Measurements from ENCODE around the gene GRIA4. TPM values are rescaled to one million over a fixed set of nuclear protein-coding genes. Genes with fewer than 3 reads are reported as not detected.

The GRIA4 gene
- total RNA-seq, 1 donor from 2014 or later, result 13.6 TPM

- TF ChIP-seq CTCF (IDR thresholded peaks at IDR 0.05; ENCODE audit: partially characterized antibody, unreplicated experiment), result no peak
- H3K4me3 Mint-ChIP-seq (ENCODE audit: unreplicated experiment), result peak overlapping the region; percentile 75
- DNase-seq, result no peak
- peaks cover 3% of the 10 kb centered on the region for H3K4me1 Mint-ChIP-seq (ENCODE audit: low read depth, unreplicated experiment)
- H3K9me3 Mint-ChIP-seq (ENCODE audit: unreplicated experiment), result peaks cover 8% of the 10 kb centered on the region
- no peaks in the 10 kb centered on the region for H3K36me3 Mint-ChIP-seq (ENCODE audit: unreplicated experiment)
- H3K27me3 Mint-ChIP-seq (ENCODE audit: unreplicated experiment), result peaks cover 5% of the 10 kb centered on the region
- peak overlapping the region; percentile 62 for H3K27ac Mint-ChIP-seq (ENCODE audit: unreplicated experiment)
Measured at GRCh38 chr11:105612771-105613170, 2.9 kb downstream of the GRIA4 start.

- no peak for TF ChIP-seq CTCF (IDR thresholded peaks at IDR 0.05; ENCODE audit: partially characterized antibody, unreplicated experiment)
- Mint-ChIP-seq H3K36me3 (ENCODE audit: unreplicated experiment) (no peaks in the 10 kb centered on the region), H3K4me1 (ENCODE audit: low read depth, unreplicated experiment) (peaks cover 3% of the 10 kb centered on the region), H3K4me3 (ENCODE audit: unreplicated experiment) (peak overlapping the region; percentile 75), H3K27me3 (ENCODE audit: unreplicated experiment) (peaks cover 5% of the 10 kb centered on the region), H3K27ac (ENCODE audit: unreplicated experiment) (peak overlapping the region; percentile 62), H3K9me3 (ENCODE audit: unreplicated experiment) (peaks cover 8% of the 10 kb centered on the region)
- DNase-seq, result no peak
Measured at GRCh38 chr11:105613183-105613582, 3.3 kb downstream of the GRIA4 start.

- Mint-ChIP-seq H3K4me3 (ENCODE audit: unreplicated experiment) (no peak overlapping the region), H3K27me3 (ENCODE audit: unreplicated experiment) (no peaks in the 10 kb centered on the region), H3K9me3 (ENCODE audit: unreplicated experiment) (peaks cover 1% of the 10 kb centered on the region), H3K4me1 (ENCODE audit: low read depth, unreplicated experiment) (no peaks in the 10 kb centered on the region), H3K36me3 (ENCODE audit: unreplicated experiment) (no peaks in the 10 kb centered on the region), H3K27ac (ENCODE audit: unreplicated experiment) (no peak overlapping the region)
- TF ChIP-seq CTCF (IDR thresholded peaks at IDR 0.05; ENCODE audit: partially characterized antibody, unreplicated experiment), result no peak
- DNase-seq, result no peak
Measured at GRCh38 chr11:105618343-105618955, 8.6 kb downstream of the GRIA4 start.

GRCh38 chr11:105619556-105619955 lies 9.7 kb downstream of the GRIA4 start:
- Mint-ChIP-seq H3K27me3 (ENCODE audit: unreplicated experiment) (no peaks in the 10 kb centered on the region), H3K9me3 (ENCODE audit: unreplicated experiment) (peaks cover 1% of the 10 kb centered on the region), H3K4me3 (ENCODE audit: unreplicated experiment) (no peak overlapping the region), H3K27ac (ENCODE audit: unreplicated experiment) (no peak overlapping the region), H3K4me1 (ENCODE audit: low read depth, unreplicated experiment) (no peaks in the 10 kb centered on the region), H3K36me3 (ENCODE audit: unreplicated experiment) (no peaks in the 10 kb centered on the region)
- no peak for DNase-seq
- TF ChIP-seq CTCF (IDR thresholded peaks at IDR 0.05; ENCODE audit: partially characterized antibody, unreplicated experiment), result no peak

GRCh38 chr11:105622016-105622415 lies 12.1 kb downstream of the GRIA4 start:
- DNase-seq, result no peak
- H3K9me3 Mint-ChIP-seq (ENCODE audit: unreplicated experiment), result peaks cover 1% of the 10 kb centered on the region
- no peak overlapping the region for H3K4me3 Mint-ChIP-seq (ENCODE audit: unreplicated experiment)
- no peak overlapping the region for H3K27ac Mint-ChIP-seq (ENCODE audit: unreplicated experiment)
- H3K4me1 Mint-ChIP-seq (ENCODE audit: low read depth, unreplicated experiment), result no peaks in the 10 kb centered on the region
- H3K36me3 Mint-ChIP-seq (ENCODE audit: unreplicated experiment), result no peaks in the 10 kb centered on the region
- no peaks in the 10 kb centered on the region for H3K27me3 Mint-ChIP-seq (ENCODE audit: unreplicated experiment)
- no peak for TF ChIP-seq CTCF (IDR thresholded peaks at IDR 0.05; ENCODE audit: partially characterized antibody, unreplicated experiment)
